Activated CD4-positive, CD25-positive, alpha-beta regulatory T cell treated with anti-CD3 and anti-CD28 coated beads, Interleukin-2, amount 50 U/mL, for 72 hours (primary cell): ENCODE results near the gene RIMBP3B.
"Not testable (repeated sequence)": the region's sequence is repeated elsewhere in the genome, so short reads cannot be mapped to it uniquely, and the experiment has no call there.

Source experiments
- DNase-seq: peaks from one replicate; pipeline ENCODE4 v3.0.0; 2021

RIMBP3B gene

DNA sequence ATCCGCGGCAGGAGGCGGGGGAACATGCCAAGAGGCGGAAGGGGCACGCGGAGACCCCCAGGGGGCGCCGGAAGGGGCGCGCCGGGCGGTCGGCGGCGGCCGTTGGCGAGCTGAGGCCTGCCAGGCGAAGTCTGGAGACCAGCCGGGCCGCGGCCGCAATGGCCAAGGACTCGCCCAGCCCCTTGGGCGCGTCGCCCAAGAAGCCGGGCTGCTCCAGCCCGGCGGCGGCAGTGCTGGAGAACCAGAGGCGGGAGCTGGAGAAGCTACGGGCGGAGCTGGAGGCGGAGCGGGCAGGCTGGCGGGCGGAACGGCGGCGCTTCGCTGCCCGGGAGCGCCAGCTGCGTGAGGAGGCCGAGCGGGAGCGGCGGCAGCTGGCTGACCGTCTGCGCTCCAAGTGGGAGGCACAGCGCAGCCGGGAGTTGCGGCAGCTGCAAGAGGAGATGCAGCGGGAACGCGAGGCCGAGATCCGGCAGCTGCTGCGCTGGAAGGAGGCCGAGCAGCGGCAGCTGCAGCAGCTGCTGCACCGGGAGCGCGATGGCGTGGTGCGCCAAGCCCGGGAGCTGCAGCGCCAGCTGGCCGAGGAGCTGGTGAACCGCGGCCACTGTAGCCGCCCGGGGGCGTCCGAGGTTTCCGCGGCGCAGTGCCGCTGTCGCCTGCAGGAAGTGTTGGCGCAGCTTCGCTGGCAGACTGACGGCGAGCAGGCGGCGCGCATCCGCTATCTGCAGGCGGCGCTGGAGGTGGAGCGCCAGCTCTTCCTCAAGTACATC lies at the start of gene RIMBP3B:
Gene RIMBP3B, plus strand, starts transcription at position 51 of the 767 bp plus-strand sequence. Its CDS starts 108 bp downstream, at position 159.
- not testable (repeated sequence) for DNase-seq

GRCh38 chr22:21357527-21357926 lies 26.0 kb upstream of the RIMBP3B start:
- not testable (repeated sequence) for DNase-seq

GRCh38 chr22:21360525-21360924 lies 23.0 kb upstream of the RIMBP3B start:
- DNase-seq: not testable (repeated sequence)

DNA sequence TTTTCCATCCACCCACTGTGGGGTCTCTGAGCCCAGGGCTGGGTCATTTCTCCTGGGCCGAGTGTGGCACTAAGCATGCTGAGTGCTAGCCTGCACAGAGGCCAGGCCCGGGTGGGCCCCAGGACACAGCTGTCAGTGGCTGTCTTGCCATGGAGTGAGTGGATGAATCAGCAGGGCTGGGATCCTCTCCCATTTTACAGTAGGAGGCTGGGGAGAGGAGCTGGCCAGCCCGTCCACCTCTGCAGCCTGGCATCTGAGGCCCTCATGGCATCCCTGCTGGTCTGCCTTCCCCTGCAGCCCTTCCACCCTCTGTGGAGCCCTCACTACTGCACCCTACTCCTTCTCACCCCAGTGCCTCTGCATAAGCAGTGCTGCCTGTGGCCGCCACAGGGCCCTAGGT lies 21.1 kb upstream of the RIMBP3B start:
- not testable (repeated sequence) for DNase-seq

GRCh38 chr22:21363061-21363460 lies 20.5 kb upstream of the RIMBP3B start:
- DNase-seq: not testable (repeated sequence)

GRCh38 chr22:21363803-21364202 lies 19.7 kb upstream of the RIMBP3B start:
- not testable (repeated sequence) for DNase-seq

GRCh38 chr22:21364362-21364761 lies 19.2 kb upstream of the RIMBP3B start:
- not testable (repeated sequence) for DNase-seq

- not testable (repeated sequence) for DNase-seq
Measured at GRCh38 chr22:21365337-21365736, 18.2 kb upstream of the RIMBP3B start.

DNA sequence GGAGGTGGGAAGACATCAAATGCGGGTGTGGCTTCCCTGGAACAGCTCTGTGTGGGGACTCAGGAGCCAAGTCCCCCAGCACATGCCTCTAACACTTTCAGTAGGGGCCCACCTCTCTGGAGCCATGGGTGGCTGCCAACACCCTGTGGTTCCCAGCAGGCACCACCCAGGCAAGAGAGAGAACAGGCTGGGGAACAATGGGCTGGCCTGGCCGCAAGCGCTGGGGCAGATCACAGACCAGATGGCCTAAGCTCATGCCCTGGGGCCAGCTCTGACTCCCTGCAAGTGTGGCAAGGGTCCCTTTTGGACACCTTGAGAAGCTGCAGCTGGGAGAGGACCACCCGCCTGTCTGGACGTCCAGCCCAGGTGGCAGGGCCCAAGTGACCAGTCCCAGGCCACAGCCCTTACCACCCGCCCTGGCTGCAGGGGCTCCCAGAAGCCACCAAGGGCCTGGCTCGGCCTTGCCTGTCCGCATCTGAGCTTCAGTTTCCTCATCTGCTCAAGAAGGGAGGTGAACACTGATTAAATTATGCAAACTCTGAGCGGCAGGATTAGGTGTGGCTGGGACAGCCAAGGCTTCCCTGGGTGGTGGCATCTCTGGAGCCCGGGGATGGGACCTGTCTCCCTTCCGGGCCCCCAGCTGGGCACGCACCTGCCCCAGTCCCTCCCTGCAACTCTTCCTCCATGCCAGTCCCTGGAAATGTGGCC lies 14.8 kb upstream of the RIMBP3B start:
- not testable (repeated sequence) for DNase-seq

- DNase-seq: not testable (repeated sequence)
Measured at GRCh38 chr22:21375880-21376279, 7.7 kb upstream of the RIMBP3B start.

DNA sequence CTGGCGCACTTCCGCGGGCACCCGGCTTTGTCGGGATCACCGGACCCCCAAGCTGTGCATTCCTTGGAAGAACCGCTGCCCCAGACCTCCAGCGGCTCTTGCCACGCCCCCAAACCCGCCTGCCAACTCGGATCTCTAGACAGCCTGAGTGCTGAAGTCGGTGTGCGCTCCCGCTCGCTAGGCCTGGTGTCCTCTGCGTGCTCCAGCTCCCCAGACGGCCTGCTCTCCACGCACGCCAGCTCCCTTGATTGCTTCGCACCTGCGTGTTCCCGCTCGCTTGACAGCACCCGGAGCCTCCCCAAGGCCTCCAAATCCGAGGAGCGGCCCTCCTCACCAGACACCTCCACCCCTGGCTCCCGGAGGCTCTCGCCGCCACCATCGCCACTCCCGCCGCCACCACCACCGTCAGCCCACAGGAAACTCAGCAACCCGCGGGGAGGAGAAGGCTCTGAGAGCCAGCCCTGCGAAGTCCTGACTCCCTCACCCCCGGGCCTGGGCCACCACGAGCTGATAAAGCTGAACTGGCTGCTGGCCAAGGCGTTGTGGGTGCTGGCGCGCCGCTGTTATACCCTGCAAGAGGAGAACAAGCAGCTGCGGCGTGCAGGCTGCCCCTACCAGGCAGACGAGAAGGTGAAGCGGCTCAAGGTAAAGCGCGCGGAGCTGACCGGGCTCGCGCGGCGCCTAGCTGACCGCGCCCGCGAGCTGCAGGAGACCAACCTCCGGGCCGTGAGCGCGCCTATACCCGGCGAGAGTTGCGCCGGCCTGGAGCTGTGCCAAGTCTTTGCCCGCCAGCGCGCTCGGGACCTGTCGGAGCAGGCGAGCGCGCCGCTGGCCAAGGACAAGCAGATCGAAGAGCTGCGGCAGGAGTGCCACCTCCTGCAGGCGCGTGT lies 1.2 kb downstream of the RIMBP3B start:
- not testable (repeated sequence) for DNase-seq

DNA sequence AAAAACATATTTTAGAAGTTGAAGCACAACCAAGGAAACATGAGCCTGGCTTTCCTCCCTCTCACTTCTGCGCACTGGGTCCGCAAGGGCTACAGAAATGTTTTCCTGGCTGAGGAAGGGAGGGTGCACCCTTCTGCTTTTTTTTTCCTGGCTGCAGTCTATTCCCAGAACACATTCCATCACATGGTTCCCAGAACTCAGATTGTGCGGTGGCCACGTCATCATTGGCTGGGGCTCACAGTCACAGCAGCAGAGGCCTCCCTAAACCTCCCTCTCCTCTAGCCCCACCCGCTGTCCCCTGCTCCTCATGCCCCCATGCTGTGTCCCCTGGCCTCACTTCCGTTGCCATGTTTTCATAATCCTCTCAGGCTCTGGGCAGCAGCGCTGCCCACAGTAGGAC lies 5.9 kb downstream of the RIMBP3B start:
- DNase-seq: not testable (repeated sequence)

DNA sequence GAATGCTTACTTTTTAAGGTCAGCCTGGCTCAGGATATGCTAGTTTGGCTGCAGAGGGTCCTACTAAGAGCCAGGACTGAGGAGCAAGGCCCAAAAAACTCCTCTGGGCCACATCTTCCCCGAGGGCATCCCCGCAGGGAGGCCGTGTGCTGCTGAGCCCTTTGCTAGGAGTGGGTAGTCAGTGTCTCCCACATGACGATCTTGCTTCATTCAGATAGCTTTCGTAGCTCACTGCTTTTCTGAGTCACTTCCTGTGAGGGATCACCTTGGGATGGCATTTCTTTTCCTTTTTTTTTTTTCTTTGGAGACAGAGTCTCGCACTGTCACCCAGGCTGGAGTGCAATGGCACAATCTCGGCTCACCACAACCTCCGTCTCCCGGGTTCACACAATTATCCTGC lies 6.5 kb downstream of the RIMBP3B start:
- not testable (repeated sequence) for DNase-seq

DNA sequence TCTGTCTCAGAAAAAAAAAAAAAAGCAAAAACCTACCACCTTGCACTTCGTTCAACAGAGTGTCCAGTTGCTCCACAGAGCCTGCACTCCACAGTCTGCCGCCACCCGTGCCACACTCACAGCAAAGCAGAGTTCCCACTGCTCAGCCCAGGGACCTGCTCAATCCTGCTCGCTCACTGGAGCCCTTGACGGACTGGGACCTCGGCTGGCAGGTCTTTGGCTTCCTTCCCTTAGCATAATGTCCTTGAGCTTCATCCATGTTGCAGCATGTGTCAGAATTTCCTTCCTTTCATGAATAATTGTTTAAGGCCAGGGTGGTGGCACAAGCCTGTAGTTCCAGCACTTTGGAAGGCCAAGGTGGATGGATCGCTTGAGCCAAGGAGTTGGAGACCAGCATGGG lies 11.1 kb downstream of the RIMBP3B start:
- not testable (repeated sequence) for DNase-seq

- DNase-seq: not testable (repeated sequence)
Measured at GRCh38 chr22:21401197-21401969, 17.8 kb downstream of the RIMBP3B start.

GRCh38 chr22:21402763-21403314 lies 19.3 kb downstream of the RIMBP3B start:
- DNase-seq: not testable (repeated sequence)

DNA sequence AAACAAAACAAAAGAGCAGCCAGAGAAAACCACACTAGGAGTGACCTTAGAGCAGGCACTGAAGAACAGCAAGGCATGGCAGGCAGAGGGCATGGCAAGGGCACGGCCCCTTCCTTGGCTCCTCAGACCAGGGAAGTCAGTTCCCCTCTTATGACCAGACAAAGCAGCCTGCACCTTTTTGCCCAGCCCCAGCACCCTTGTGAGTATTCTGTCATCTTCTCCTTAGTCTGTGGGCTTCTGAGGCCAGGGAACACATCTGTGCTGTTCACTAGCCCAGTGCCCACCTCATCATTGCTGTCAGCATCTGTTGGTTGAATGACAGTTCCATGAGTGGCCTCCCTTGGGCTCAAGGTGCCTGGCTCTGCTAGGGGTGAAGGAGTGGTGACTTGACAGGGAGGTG lies 23.6 kb downstream of the RIMBP3B start:
- DNase-seq: not testable (repeated sequence)

- DNase-seq: not testable (repeated sequence)
Measured at GRCh38 chr22:21407792-21408191, 24.2 kb downstream of the RIMBP3B start.

DNA sequence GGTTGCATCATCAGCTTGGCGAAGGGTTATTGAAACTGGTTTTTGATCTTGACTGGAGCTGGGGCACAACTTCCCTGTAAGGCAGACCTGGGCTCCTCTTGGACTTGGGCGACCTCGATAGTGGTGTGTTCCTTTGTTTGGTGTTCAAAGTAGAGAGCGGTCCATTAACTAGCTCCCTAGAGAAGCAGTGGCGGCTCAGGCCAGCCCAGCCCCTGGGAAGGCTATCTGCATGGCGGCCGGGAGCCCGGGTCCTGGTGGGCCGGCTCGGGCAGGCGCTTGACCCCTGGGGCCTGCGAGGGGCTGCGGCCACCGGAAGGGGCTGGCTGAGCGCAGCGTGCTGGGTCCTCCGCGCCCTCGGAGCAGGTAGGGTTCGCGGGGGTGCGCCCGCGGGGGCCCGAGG lies 32.8 kb downstream of the RIMBP3B start:
- DNase-seq: not testable (repeated sequence)

GRCh38 chr22:21417227-21417746 lies 33.7 kb downstream of the RIMBP3B start, which contains the start of gene HIC2:
TSS of gene HIC2 (plus strand) at chr22:21417371. CDS start at chr22:21442832, 25,461 bp downstream.
- peak; percentile 55 for DNase-seq

DNA sequence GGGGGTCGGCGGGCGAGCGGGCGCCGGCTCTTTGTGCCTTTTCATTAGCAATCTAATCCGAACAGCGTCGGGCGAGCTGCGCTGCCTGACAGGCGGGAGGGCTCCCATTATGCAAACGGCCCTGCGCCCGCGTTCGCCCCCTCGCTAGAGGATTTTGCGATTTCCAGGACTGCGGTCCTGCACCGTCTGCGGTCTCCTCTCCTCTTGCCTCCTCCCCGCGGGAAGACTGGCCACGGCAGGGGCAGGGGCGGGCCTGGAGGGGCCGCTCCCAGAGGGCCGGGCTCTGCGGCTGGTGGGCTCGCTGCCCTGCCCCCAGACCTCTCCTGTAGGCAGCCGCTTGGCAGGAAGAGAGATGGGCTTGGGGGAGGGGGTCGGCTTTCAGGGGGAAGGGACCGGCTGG lies 34.3 kb downstream of the RIMBP3B start:
- DNase-seq: not testable (repeated sequence)
